ENCODE results near the gene SLC22A16. TPM values are rescaled to one million over a fixed set of nuclear protein-coding genes. Genes with fewer than 3 reads are reported as not detected.

Gene SLC22A16
- total and polyA plus RNA-seq, 2 experiments from 2014 or later: not detected

DNA sequence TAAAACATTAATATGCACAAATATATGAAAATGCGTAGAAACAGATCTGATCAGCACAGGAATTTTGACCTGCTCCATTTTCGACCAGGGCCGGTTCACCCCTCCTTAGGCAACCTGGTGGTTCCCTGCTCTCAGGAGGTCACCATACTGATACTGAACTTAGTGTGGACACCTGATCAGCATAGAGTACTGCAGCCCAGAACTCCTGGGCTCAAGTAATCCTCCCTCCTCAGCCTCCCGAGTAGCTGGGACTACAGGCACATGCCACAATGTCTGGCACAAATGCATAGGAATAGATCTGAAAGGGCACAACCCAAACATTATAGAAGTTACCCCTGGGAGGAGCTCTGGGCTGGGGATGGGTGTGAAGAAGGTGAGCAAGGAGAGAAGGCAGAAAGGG is 36.4 kb downstream of the SLC22A16 start:
- Histone ChIP-seq H4K20me1 (ENCODE audit: insufficient read depth, poor library complexity, severe bottlenecking) (no peaks in the 10 kb centered on the region), H3K27me3 (no peaks in the 10 kb centered on the region), H3K36me3 (replicated peaks; ENCODE audit: insufficient read depth, low read depth) (no peaks in the 10 kb centered on the region), H3K79me2 (no peaks in the 10 kb centered on the region), H3K4me1 (ENCODE audit: insufficient read depth) (no peaks in the 10 kb centered on the region), H3K9me3 (ENCODE audit: low read depth) (no peaks in the 10 kb centered on the region), H3K4me3 (no peak overlapping the region), H3K9me2 (replicated peaks; ENCODE audit: insufficient read depth) (no peaks in the 10 kb centered on the region), H2AFZ (no peak overlapping the region), H3K4me2 (no peak overlapping the region), H3K27ac (no peak overlapping the region)
- TF ChIP-seq EZH2phosphoT487 (IDR thresholded peaks at IDR 0.05; ENCODE audit: low read depth, severe bottlenecking, unreplicated experiment) (no peak), EZH2 (IDR thresholded peaks at IDR 0.05; ENCODE audit: borderline replicate concordance) (no peak)
- TF ChIP-seq, protein P1, sequence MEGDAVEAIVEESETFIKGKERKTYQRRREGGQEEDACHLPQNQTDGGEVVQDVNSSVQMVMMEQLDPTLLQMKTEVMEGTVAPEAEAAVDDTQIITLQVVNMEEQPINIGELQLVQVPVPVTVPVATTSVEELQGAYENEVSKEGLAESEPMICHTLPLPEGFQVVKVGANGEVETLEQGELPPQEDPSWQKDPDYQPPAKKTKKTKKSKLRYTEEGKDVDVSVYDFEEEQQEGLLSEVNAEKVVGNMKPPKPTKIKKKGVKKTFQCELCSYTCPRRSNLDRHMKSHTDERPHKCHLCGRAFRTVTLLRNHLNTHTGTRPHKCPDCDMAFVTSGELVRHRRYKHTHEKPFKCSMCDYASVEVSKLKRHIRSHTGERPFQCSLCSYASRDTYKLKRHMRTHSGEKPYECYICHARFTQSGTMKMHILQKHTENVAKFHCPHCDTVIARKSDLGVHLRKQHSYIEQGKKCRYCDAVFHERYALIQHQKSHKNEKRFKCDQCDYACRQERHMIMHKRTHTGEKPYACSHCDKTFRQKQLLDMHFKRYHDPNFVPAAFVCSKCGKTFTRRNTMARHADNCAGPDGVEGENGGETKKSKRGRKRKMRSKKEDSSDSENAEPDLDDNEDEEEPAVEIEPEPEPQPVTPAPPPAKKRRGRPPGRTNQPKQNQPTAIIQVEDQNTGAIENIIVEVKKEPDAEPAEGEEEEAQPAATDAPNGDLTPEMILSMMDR (IDR thresholded peaks at IDR 0.05; ENCODE audit: poor library complexity): no peak
- no peak for DNase-seq (ENCODE audit: low spot score)
- 91% methylated on average over 4 of the region's 4 CpGs for WGBS (ENCODE audit: low lambda C conversion rate, missing lambda C conversion rate)

DNA sequence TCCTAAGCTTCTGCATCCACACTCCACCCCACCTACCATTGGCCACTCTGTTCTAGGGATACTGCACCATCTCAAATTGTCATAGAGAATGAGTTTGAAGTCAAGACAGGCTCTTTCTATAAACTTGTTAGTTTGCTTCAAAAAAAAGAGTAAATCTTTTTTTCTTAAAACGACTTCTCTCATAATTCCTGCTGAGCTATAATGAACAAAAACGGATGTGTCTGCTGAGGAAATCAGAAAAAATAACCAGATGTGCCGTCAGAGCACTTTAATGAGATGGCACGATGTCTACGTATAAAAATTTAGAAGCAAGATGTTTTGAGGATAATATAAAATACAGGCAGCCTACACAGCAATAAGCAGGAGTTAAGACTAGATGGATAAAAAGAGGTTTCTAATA is 37.1 kb downstream of the SLC22A16 start:
- no peaks in the 10 kb centered on the region for H3K36me3 ChIP-seq (replicated peaks; ENCODE audit: insufficient read depth, low read depth)
- H3K79me2 ChIP-seq: no peaks in the 10 kb centered on the region
- no peaks in the 10 kb centered on the region for H4K20me1 ChIP-seq (ENCODE audit: insufficient read depth, poor library complexity, severe bottlenecking)
- WGBS (ENCODE audit: low lambda C conversion rate, missing lambda C conversion rate): 33% methylated on average over 5 of the region's 5 CpGs
- no peaks in the 10 kb centered on the region for H3K9me3 ChIP-seq (ENCODE audit: low read depth)
- no peaks in the 10 kb centered on the region for H3K27me3 ChIP-seq
- no peak for DNase-seq (ENCODE audit: low spot score)
- no peak overlapping the region for H2AFZ ChIP-seq
- H3K4me2 ChIP-seq: no peak overlapping the region
- no peak overlapping the region for H3K4me3 ChIP-seq
- TF ChIP-seq, protein P1 (IDR thresholded peaks at IDR 0.05; ENCODE audit: poor library complexity): no peak
- TF ChIP-seq EZH2phosphoT487 (IDR thresholded peaks at IDR 0.05; ENCODE audit: low read depth, severe bottlenecking, unreplicated experiment) (no peak), EZH2 (IDR thresholded peaks at IDR 0.05; ENCODE audit: borderline replicate concordance) (no peak)
- H3K9me2 ChIP-seq (replicated peaks; ENCODE audit: insufficient read depth): no peaks in the 10 kb centered on the region
- H3K27ac ChIP-seq: no peak overlapping the region
- no peaks in the 10 kb centered on the region for H3K4me1 ChIP-seq (ENCODE audit: insufficient read depth)

DNA sequence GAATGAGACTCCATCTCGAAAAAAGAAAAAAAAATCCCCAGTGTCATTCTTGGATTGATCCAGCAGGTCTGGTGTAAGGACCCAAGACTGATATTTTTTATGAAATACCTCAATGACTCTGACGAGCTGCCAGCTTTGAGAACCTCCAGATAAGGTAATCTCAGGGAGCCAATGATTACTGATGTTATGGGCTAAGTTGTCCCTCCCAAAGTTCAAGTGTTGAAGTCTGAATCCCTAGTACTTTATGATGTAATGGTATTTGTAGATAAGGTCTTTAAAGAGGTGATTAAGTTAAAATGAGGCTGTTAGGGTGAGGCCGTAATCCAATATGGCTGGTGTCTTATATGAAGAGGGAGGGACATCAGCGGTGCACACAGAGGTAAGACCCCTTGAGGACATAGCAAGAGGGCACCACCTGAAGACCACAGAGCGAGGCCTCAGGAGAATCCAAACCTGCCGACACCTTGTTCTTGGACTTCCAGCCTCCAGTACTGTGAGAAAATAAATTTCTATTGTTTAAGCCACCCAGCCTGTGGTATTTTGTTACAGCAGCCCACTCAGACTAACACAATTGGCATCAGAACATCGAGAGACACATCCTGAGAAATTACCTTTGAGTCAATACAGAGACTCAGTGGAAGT is 41.3 kb downstream of the SLC22A16 start:
- Histone ChIP-seq H3K27ac (no peak overlapping the region), H3K4me1 (ENCODE audit: insufficient read depth) (no peaks in the 10 kb centered on the region), H3K9me2 (replicated peaks; ENCODE audit: insufficient read depth) (no peaks in the 10 kb centered on the region), H3K4me2 (no peak overlapping the region), H3K79me2 (no peaks in the 10 kb centered on the region), H4K20me1 (ENCODE audit: insufficient read depth, poor library complexity, severe bottlenecking) (no peaks in the 10 kb centered on the region), H3K9me3 (ENCODE audit: low read depth) (no peaks in the 10 kb centered on the region), H3K36me3 (replicated peaks; ENCODE audit: insufficient read depth, low read depth) (no peaks in the 10 kb centered on the region), H3K4me3 (no peak overlapping the region), H3K27me3 (no peaks in the 10 kb centered on the region), H2AFZ (no peak overlapping the region)
- TF ChIP-seq EZH2phosphoT487 (IDR thresholded peaks at IDR 0.05; ENCODE audit: low read depth, severe bottlenecking, unreplicated experiment): no peak
- TF ChIP-seq EZH2 (IDR thresholded peaks at IDR 0.05; ENCODE audit: borderline replicate concordance): no peak
- TF ChIP-seq, protein P1 (IDR thresholded peaks at IDR 0.05; ENCODE audit: poor library complexity): no peak
- 70% methylated on average over 7 of the region's 7 CpGs for WGBS (ENCODE audit: low lambda C conversion rate, missing lambda C conversion rate)
- DNase-seq (ENCODE audit: low spot score): no peak
